Kidney (tissue), 14 donors: ENCODE measurements around the gene ARX. TPM values are rescaled to one million over a fixed set of nuclear protein-coding genes. Genes with fewer than 3 reads are reported as not detected.

Source experiments
- DNase-seq, 5 donors: peaks; one replicate each; pipeline ENCODE4 v3.0.0-alpha.2; 2013 to 2020
- FAIRE-seq: peaks from 2 replicates; lab custom pipeline; 2012; peaks lifted over from hg19 to GRCh38; lab: Jason Lieb, UNC
- H3K27ac ChIP-seq, 2 donors: one replicate each; pipeline ENCODE4 v1.7.0; 2013; ENCODE audit warnings: low read depth in 2 of 2, low read length in 2 of 2, inconsistent platforms in 1 of 2
- H3K27me3 ChIP-seq: one replicate; pipeline ENCODE4 v1.7.1; 2013; ENCODE audit warnings: low read length, inconsistent platforms; ENCODE audit not compliant: control insufficient read depth, insufficient read depth
- H3K36me3 ChIP-seq, 3 donors: one replicate each; pipeline versions ENCODE4 v1.7.0 to v1.7.1; 2013; ENCODE audit warnings: low read length in 3 of 3, control low read depth in 1 of 3, inconsistent platforms in 1 of 3; ENCODE audit not compliant: insufficient read depth in 3 of 3, control insufficient read depth in 2 of 3
- H3K4me1 ChIP-seq, 3 donors: one replicate each; pipeline versions ENCODE4 v1.7.0 to v1.7.1; 2013; ENCODE audit warnings: low read length in 3 of 3, inconsistent platforms in 1 of 3, low read depth in 1 of 3; ENCODE audit not compliant: control insufficient read depth in 2 of 3, insufficient read depth in 2 of 3
- H3K4me3 ChIP-seq, 3 donors: one replicate each; pipeline versions ENCODE4 v1.7.0 to v1.8.1; 2013; ENCODE audit warnings: low read length in 3 of 3, control low read depth in 1 of 3, inconsistent platforms in 1 of 3
- H3K9ac ChIP-seq, 3 donors: one replicate each; pipeline versions ENCODE4 v1.7.0 to v1.7.1; 2013; ENCODE audit warnings: low read length in 3 of 3, control low read depth in 1 of 3, inconsistent platforms in 1 of 3
- H3K9me3 ChIP-seq, 3 donors: one replicate each; pipeline versions ENCODE4 v1.7.0 to v1.7.1; 2013; ENCODE audit warnings: low read length in 3 of 3, control low read depth in 1 of 3, inconsistent platforms in 1 of 3; ENCODE audit not compliant: control insufficient read depth in 2 of 3, insufficient read depth in 1 of 3
- CTCF ChIP-seq: IDR thresholded peaks from 3 replicates; pipeline ENCODE4 v1.5.1; 2012; ENCODE audit warnings: mild to moderate bottlenecking, moderate library complexity, borderline replicate concordance; ENCODE audit not compliant: insufficient read depth; ENCODE audit errors: extremely low read depth
- intact Hi-C: fragments of 100-400 bp; cut with DNase I; formaldehyde crosslinking; loops from one replicate; pipeline ENCODE4 v1.11.1; 2022
- polyA plus RNA-seq: library from polyadenylated mRNA; stranded (reverse); fragments of 350-450 nt; fragmentation: Illumina TruSeq; extraction: RNeasy Lipid Tissue Mini Kit (QIAGEN cat#74804); gene quantifications from one replicate; pipeline ENCODE4 v1.2.3, GENCODE V29; 2014; ENCODE audit warnings: low read depth, low replicate concordance; ENCODE audit not compliant: insufficient read depth
- total RNA-seq: library from RNA; stranded (reverse); fragmentation: NEBNext Ultra II Directional; extraction: Animal tissue kit (Norgen Biotek cat#: 25700); gene quantifications from one replicate; pipeline ENCODE4 v1.2.1, GENCODE V29; 2021
- donor health status: control.
- donor health status: control.
- donor health status: control.
- donor health status: control.
- donor health status: control.
- donor health status: DM: yes; HTN: yes; CAD: no.
- donor health status: Normal renal cell carcinoma (clear cell type).

ARX gene
- total and polyA plus RNA-seq, 2 donors from 2014 or later, result 0.13 to 0.31 TPM

- no peak overlapping the region for H3K4me3 ChIP-seq
- no peaks in the 10 kb centered on the region for H3K4me1 ChIP-seq
- no peak for TF ChIP-seq CTCF
- H3K9me3 ChIP-seq, result no peaks in the 10 kb centered on the region
- no peak overlapping the region for H3K9ac ChIP-seq
- H3K27ac ChIP-seq, result no peak overlapping the region
- intact Hi-C loops, result no loop called here
- H3K36me3 ChIP-seq, result no peaks in the 10 kb centered on the region
- peaks cover 59% of the 10 kb centered on the region for H3K27me3 ChIP-seq
- no peak for DNase-seq
- FAIRE-seq, result no peak
Observed at GRCh38 chrX:25010784-25011588, 4.8 kb downstream of the ARX start.

GRCh38 chrX:25009407-25009806 is 6.4 kb downstream of the ARX start:
- no peak overlapping the region for H3K4me3 ChIP-seq
- TF ChIP-seq CTCF, result no peak
- H3K36me3 ChIP-seq, result no peaks in the 10 kb centered on the region
- no peak for DNase-seq
- H3K27me3 ChIP-seq, result peaks cover 55% of the 10 kb centered on the region
- no peak overlapping the region for H3K27ac ChIP-seq
- no peaks in the 10 kb centered on the region for H3K4me1 ChIP-seq
- H3K9me3 ChIP-seq, result no peaks in the 10 kb centered on the region
- H3K9ac ChIP-seq, result no peak overlapping the region
- FAIRE-seq, result no peak
- intact Hi-C loops, result no loop called here

GRCh38 chrX:25007059-25008053 is 8.4 kb downstream of the ARX start:
- H3K27me3 ChIP-seq, result peaks cover 61% of the 10 kb centered on the region
- no peak overlapping the region for H3K4me3 ChIP-seq
- H3K4me1 ChIP-seq, result no peaks in the 10 kb centered on the region
- intact Hi-C loops, result no loop called here
- no peaks in the 10 kb centered on the region for H3K36me3 ChIP-seq
- TF ChIP-seq CTCF, result no peak
- no peak for DNase-seq
- no peak overlapping the region for H3K9ac ChIP-seq
- FAIRE-seq, result no peak
- H3K27ac ChIP-seq, result no peak overlapping the region
- H3K9me3 ChIP-seq, result no peaks in the 10 kb centered on the region
